ENCODE data around the gene CCDC33.

The CCDC33 gene

DNA sequence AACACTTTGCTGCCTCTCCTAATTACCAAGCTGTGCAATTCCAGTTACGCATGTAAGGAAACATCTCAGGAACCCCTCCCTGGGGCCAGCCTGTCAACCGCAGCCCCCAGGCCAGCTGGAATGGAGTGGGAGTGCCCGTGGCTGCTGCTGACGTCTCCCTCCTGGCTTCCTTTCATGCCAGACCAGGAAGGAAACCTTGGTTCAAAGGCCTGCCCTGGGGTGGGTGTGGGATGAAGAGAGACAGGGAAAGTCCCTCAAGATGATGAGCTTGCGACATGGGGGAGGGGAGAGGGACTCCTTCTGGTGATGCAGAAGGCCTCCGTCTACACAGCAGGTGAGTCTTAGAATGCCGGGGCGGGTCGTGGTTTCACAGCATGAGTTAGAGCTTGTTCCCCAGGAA, 142.7 kb downstream of the CCDC33 start:
- H3K9me3 ChIP-seq (ENCODE audit: insufficient read depth, low read length, severe bottlenecking), result no peaks in the 10 kb centered on the region
- no peak overlapping the region for H3K4me3 ChIP-seq (ENCODE audit: low read depth in 1 of 2, low read length in 2 of 2)
- TF ChIP-seq, protein P1, sequence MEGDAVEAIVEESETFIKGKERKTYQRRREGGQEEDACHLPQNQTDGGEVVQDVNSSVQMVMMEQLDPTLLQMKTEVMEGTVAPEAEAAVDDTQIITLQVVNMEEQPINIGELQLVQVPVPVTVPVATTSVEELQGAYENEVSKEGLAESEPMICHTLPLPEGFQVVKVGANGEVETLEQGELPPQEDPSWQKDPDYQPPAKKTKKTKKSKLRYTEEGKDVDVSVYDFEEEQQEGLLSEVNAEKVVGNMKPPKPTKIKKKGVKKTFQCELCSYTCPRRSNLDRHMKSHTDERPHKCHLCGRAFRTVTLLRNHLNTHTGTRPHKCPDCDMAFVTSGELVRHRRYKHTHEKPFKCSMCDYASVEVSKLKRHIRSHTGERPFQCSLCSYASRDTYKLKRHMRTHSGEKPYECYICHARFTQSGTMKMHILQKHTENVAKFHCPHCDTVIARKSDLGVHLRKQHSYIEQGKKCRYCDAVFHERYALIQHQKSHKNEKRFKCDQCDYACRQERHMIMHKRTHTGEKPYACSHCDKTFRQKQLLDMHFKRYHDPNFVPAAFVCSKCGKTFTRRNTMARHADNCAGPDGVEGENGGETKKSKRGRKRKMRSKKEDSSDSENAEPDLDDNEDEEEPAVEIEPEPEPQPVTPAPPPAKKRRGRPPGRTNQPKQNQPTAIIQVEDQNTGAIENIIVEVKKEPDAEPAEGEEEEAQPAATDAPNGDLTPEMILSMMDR (IDR thresholded peaks at IDR 0.05; ENCODE audit: borderline replicate concordance, extremely low read depth, low read length, poor library complexity, severe bottlenecking), result no peak
- TF ChIP-seq EZH2 (IDR thresholded peaks at IDR 0.05; ENCODE audit: borderline replicate concordance, low read depth, low read length, severe bottlenecking), result no peak
- peaks cover 27% of the 10 kb centered on the region for H3K4me1 ChIP-seq (ENCODE audit: insufficient read depth, low read length)
- H3K9ac ChIP-seq (ENCODE audit: low read depth, low read length), result no peak overlapping the region
- H3K79me2 ChIP-seq (ENCODE audit: insufficient read depth, low read length), result no peaks in the 10 kb centered on the region
- no peaks in the 10 kb centered on the region for H3K27me3 ChIP-seq (ENCODE audit: insufficient read depth, low read length, poor library complexity)
- DNase-seq, result no peak
- no peak overlapping the region for H2AFZ ChIP-seq (ENCODE audit: low read depth, low read length)
- no peak overlapping the region for H3K27ac ChIP-seq (ENCODE audit: low read length)
- no peaks in the 10 kb centered on the region for H4K20me1 ChIP-seq (ENCODE audit: insufficient read depth, low read length)
- no peak for ATAC-seq (ENCODE audit: insufficient read depth, low read depth)
- no peaks in the 10 kb centered on the region for H3K36me3 ChIP-seq (ENCODE audit: insufficient read depth, low read length)
- no peak overlapping the region for H3K4me2 ChIP-seq (ENCODE audit: insufficient read depth, low read length)

DNA sequence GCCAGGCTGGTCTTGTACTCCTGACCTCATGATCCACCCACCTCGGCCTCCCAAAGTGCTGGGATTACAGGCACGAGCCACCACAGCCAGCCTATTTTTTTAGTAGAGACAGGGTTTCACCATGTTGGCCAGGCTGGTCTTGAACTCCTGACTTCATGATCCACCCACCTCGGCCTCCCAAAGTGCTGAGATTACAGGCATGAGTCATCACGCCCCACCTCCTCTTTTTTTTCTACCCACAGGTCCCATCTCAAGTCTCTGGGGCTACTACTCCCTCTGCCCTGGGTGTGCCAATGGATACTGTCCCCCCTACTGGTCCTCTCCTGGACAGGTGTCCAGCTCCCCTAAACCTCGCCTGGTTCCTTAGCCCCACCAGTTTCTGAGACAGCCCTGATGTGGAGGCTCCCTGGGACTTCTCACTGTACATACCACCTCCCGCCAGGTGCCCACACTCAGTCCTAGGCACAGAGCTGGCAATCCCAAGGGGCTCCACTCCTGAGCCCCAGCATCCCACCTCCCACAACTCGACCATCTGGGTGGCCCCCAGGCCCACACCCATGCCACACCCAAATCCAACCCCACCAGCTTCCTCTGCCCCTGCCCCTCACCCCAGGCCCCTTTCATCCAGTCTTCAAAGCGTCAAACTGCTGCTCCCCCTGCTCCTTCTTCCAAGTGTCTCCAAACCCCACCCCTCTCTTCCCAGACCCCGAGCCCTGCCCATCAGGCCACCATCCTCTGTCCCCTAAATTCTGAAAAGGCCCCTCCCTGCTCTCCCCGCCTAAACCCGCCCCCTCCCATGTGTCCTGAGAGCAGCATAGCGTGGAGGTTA, 144.4 kb downstream of the CCDC33 start:
- Histone ChIP-seq H3K27me3 (ENCODE audit: insufficient read depth, low read length, poor library complexity) (no peaks in the 10 kb centered on the region), H4K20me1 (ENCODE audit: insufficient read depth, low read length) (no peaks in the 10 kb centered on the region), H3K4me2 (ENCODE audit: insufficient read depth, low read length) (no peak overlapping the region), H2AFZ (ENCODE audit: low read depth, low read length) (no peak overlapping the region), H3K9ac (ENCODE audit: low read depth, low read length) (no peak overlapping the region), H3K79me2 (ENCODE audit: insufficient read depth, low read length) (no peaks in the 10 kb centered on the region), H3K9me3 (ENCODE audit: insufficient read depth, low read length, severe bottlenecking) (no peaks in the 10 kb centered on the region), H3K27ac (ENCODE audit: low read length) (no peak overlapping the region), H3K4me3 (ENCODE audit: low read depth in 1 of 2, low read length in 2 of 2) (no peak overlapping the region), H3K36me3 (ENCODE audit: insufficient read depth, low read length) (no peaks in the 10 kb centered on the region), H3K4me1 (ENCODE audit: insufficient read depth, low read length) (peaks cover 19% of the 10 kb centered on the region)
- DNase-seq, result no peak
- ATAC-seq (ENCODE audit: insufficient read depth, low read depth), result no peak
- TF ChIP-seq, protein P1 (IDR thresholded peaks at IDR 0.05; ENCODE audit: borderline replicate concordance, extremely low read depth, low read length, poor library complexity, severe bottlenecking), result no peak
- TF ChIP-seq EZH2 (IDR thresholded peaks at IDR 0.05; ENCODE audit: borderline replicate concordance, low read depth, low read length, severe bottlenecking), result no peak

DNA sequence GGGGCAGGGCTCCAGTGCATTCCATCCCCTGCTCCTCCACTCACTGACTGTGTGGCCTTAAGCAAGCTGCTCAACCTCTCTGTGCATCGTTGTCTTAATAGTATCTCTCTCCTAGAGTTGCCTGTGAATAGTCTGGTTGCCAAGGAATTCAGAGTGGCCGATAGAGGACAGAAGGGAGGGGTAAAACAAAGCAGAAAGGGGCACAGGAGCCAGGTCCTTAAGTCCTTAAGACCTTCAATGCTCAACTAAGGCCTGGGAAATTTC, 145.0 kb downstream of the CCDC33 start:
- TF ChIP-seq, protein P1 (IDR thresholded peaks at IDR 0.05; ENCODE audit: borderline replicate concordance, extremely low read depth, low read length, poor library complexity, severe bottlenecking), result no peak
- TF ChIP-seq EZH2 (IDR thresholded peaks at IDR 0.05; ENCODE audit: borderline replicate concordance, low read depth, low read length, severe bottlenecking), result no peak
- Histone ChIP-seq H3K36me3 (ENCODE audit: insufficient read depth, low read length) (no peaks in the 10 kb centered on the region), H3K27me3 (ENCODE audit: insufficient read depth, low read length, poor library complexity) (no peaks in the 10 kb centered on the region), H3K27ac (ENCODE audit: low read length) (no peak overlapping the region), H3K4me2 (ENCODE audit: insufficient read depth, low read length) (no peak overlapping the region), H4K20me1 (ENCODE audit: insufficient read depth, low read length) (no peaks in the 10 kb centered on the region), H2AFZ (ENCODE audit: low read depth, low read length) (no peak overlapping the region), H3K4me3 (ENCODE audit: low read depth in 1 of 2, low read length in 2 of 2) (no peak overlapping the region), H3K9me3 (ENCODE audit: insufficient read depth, low read length, severe bottlenecking) (no peaks in the 10 kb centered on the region), H3K4me1 (ENCODE audit: insufficient read depth, low read length) (peaks cover 19% of the 10 kb centered on the region), H3K9ac (ENCODE audit: low read depth, low read length) (no peak overlapping the region), H3K79me2 (ENCODE audit: insufficient read depth, low read length) (no peaks in the 10 kb centered on the region)
- no peak for DNase-seq
- no peak for ATAC-seq (ENCODE audit: insufficient read depth, low read depth)

Measured in DND-41 (cell line).